ENCODE results near the gene LRRC42. TPM values are rescaled to one million over a fixed set of nuclear protein-coding genes. Genes with fewer than 3 reads are reported as not detected.
A peak's percentile ranks its signal among the peaks of the same experiment; 100 is the strongest.

The LRRC42 gene
- total and polyA plus RNA-seq, 7 experiments from 2014 or later, result 6.2 to 20.3 (median 7.8) TPM

- Mint-ChIP-seq H3K36me3 (peaks cover 0 to 44% (median 14%) of the 10 kb centered on the region in 5 donors), H3K27me3 (no peaks in the 10 kb centered on the region), H3K9me3 (no peaks in the 10 kb centered on the region), H3K27ac (peak overlapping the region; percentile 2 to 83 (median 67)), H3K4me1 (peaks cover 7 to 44% (median 36%) of the 10 kb centered on the region in 7 donors), H3K4me3 (peak overlapping the region in 1 of 10 donors; percentile 59)
- no peak overlapping the region for H3K4me3 ChIP-seq (ENCODE audit: low read length)
- intact Hi-C loops (cut with micrococcal nuclease), result loop anchor here (2.0 kb wide), 2 partner anchors 25 to 31 kb away; partner anchors contain the start of genes IFT25 (in 2 of the 2) and YIPF1 (in 1 of the 2)
- ChIA-PET POLR2A (no interaction called here), CTCF (no interaction called here)
- no peak overlapping the region for H3K27ac ChIP-seq (ENCODE audit: low read depth, low read length)
- peaks cover 0 to 5% of the 10 kb centered on the region in 2 donors for H3K4me1 ChIP-seq (ENCODE audit: control insufficient read depth in 2 of 2, insufficient read depth in 2 of 2, low read length in 2 of 2)
- H3K27me3 ChIP-seq (ENCODE audit: control insufficient read depth in 2 of 2, insufficient read depth in 2 of 2, low read length in 2 of 2), result no peaks in the 10 kb centered on the region
- no peak for ATAC-seq
- DNase-seq, result no peak
- H3K9me3 ChIP-seq (ENCODE audit: control insufficient read depth in 2 of 3, low read length in 3 of 3), result no peaks in the 10 kb centered on the region
- H3K36me3 ChIP-seq (ENCODE audit: control insufficient read depth in 2 of 3, insufficient read depth in 3 of 3, low read length in 3 of 3), result peaks cover 0 to 21% (median 8%) of the 10 kb centered on the region in 3 experiments
Measured at GRCh38 chr1:53919675-53920066, 26.5 kb upstream of the LRRC42 start.

- Histone ChIP-seq H3K4me3 (ENCODE audit: low read length) (no peak overlapping the region), H3K36me3 (ENCODE audit: control insufficient read depth in 2 of 3, insufficient read depth in 3 of 3, low read length in 3 of 3) (peaks cover 0 to 38% (median 7%) of the 10 kb centered on the region in 3 experiments), H3K4me1 (ENCODE audit: control insufficient read depth in 2 of 2, insufficient read depth in 2 of 2, low read length in 2 of 2) (no peaks in the 10 kb centered on the region), H3K27ac (ENCODE audit: low read depth, low read length) (no peak overlapping the region), H3K9me3 (ENCODE audit: control insufficient read depth in 2 of 3, low read length in 3 of 3) (peaks cover 0 to 6% (median 0%) of the 10 kb centered on the region in 3 experiments), H3K27me3 (ENCODE audit: control insufficient read depth in 2 of 2, insufficient read depth in 2 of 2, low read length in 2 of 2) (no peaks in the 10 kb centered on the region)
- CTCF ChIA-PET, result interaction anchor here (0.9 kb wide), 1 partner anchor 9 kb away, joined by 3 read pairs; no protein-coding TSS in a partner anchor
- Mint-ChIP-seq H3K27ac (peak overlapping the region in 3 of 9 donors; percentile 3 to 38 (median 37)), H3K36me3 (peaks cover 10 to 52% (median 32%) of the 10 kb centered on the region in 5 donors), H3K4me3 (no peak overlapping the region), H3K9me3 (no peaks in the 10 kb centered on the region), H3K4me1 (peaks cover 0 to 7% (median 0%) of the 10 kb centered on the region in 7 donors), H3K27me3 (no peaks in the 10 kb centered on the region)
- intact Hi-C loops (cut with micrococcal nuclease), result no loop called here
- ATAC-seq (no peak), DNase-seq (no peak)
- POLR2A ChIA-PET, result interaction anchor here (0.6 kb wide), 1 partner anchor 546 kb away, joined by 3 read pairs; no protein-coding TSS in a partner anchor
Measured at GRCh38 chr1:53927376-53927881, 18.7 kb upstream of the LRRC42 start.

GRCh38 chr1:53929246-53929960 lies 16.7 kb upstream of the LRRC42 start:
- peaks cover 0 to 3% (median 0%) of the 10 kb centered on the region in 11 donors for H3K9me3 Mint-ChIP-seq
- peaks cover 10 to 52% (median 45%) of the 10 kb centered on the region in 5 donors for H3K36me3 Mint-ChIP-seq
- Histone ChIP-seq H3K9me3 (ENCODE audit: control insufficient read depth in 2 of 3, low read length in 3 of 3) (peaks cover 0 to 8% (median 0%) of the 10 kb centered on the region in 3 experiments), H3K4me3 (ENCODE audit: low read length) (no peak overlapping the region), H3K27me3 (ENCODE audit: control insufficient read depth in 2 of 2, insufficient read depth in 2 of 2, low read length in 2 of 2) (no peaks in the 10 kb centered on the region), H3K4me1 (ENCODE audit: control insufficient read depth in 2 of 2, insufficient read depth in 2 of 2, low read length in 2 of 2) (no peaks in the 10 kb centered on the region), H3K27ac (ENCODE audit: low read depth, low read length) (no peak overlapping the region), H3K36me3 (ENCODE audit: control insufficient read depth in 2 of 3, insufficient read depth in 3 of 3, low read length in 3 of 3) (peaks cover 0 to 28% (median 0%) of the 10 kb centered on the region in 3 experiments)
- DNase-seq (no peak), ATAC-seq (no peak)
- intact Hi-C loops (cut with micrococcal nuclease), result no loop called here
- POLR2A ChIA-PET, result interaction anchor here (0.9 kb wide), 1 partner anchor 15 kb away, joined by 4 read pairs; no protein-coding TSS in a partner anchor
- peak overlapping the region in 1 of 9 donors; percentile 59 for H3K27ac Mint-ChIP-seq
- no peak overlapping the region for H3K4me3 Mint-ChIP-seq
- H3K27me3 Mint-ChIP-seq, result no peaks in the 10 kb centered on the region
- CTCF ChIA-PET, result interaction anchor here (0.8 kb wide), 1 partner anchor 31 kb away, joined by 3 read pairs; no protein-coding TSS in a partner anchor
- peaks cover 0 to 7% (median 0%) of the 10 kb centered on the region in 7 donors for H3K4me1 Mint-ChIP-seq

GRCh38 chr1:53930932-53931331 lies 15.2 kb upstream of the LRRC42 start:
- peaks cover 0 to 14% (median 0%) of the 10 kb centered on the region in 3 experiments for H3K9me3 ChIP-seq (ENCODE audit: control insufficient read depth in 2 of 3, low read length in 3 of 3)
- Mint-ChIP-seq H3K4me3 (no peak overlapping the region), H3K27me3 (no peaks in the 10 kb centered on the region), H3K27ac (peak overlapping the region in 1 of 9 donors; percentile 38), H3K36me3 (peaks cover 10 to 57% (median 47%) of the 10 kb centered on the region in 5 donors), H3K9me3 (peaks cover 0 to 10% (median 0%) of the 10 kb centered on the region in 11 donors), H3K4me1 (peaks cover 0 to 7% (median 0%) of the 10 kb centered on the region in 7 donors)
- no peak overlapping the region for H3K27ac ChIP-seq (ENCODE audit: low read depth, low read length)
- H3K4me1 ChIP-seq (ENCODE audit: control insufficient read depth in 2 of 2, insufficient read depth in 2 of 2, low read length in 2 of 2), result no peaks in the 10 kb centered on the region
- ChIA-PET CTCF (interaction anchor here (1.3 kb wide), 1 partner anchor 70 kb away, joined by 6 read pairs; no protein-coding TSS in a partner anchor), POLR2A (no interaction called here)
- H3K27me3 ChIP-seq (ENCODE audit: control insufficient read depth in 2 of 2, insufficient read depth in 2 of 2, low read length in 2 of 2), result no peaks in the 10 kb centered on the region
- H3K4me3 ChIP-seq (ENCODE audit: low read length), result no peak overlapping the region
- H3K36me3 ChIP-seq (ENCODE audit: control insufficient read depth in 2 of 3, insufficient read depth in 3 of 3, low read length in 3 of 3), result peaks cover 0 to 40% (median 0%) of the 10 kb centered on the region in 3 experiments
- DNase-seq (no peak), ATAC-seq (no peak)
- intact Hi-C loops (cut with micrococcal nuclease), result no loop called here

GRCh38 chr1:53931523-53931922 lies 14.6 kb upstream of the LRRC42 start:
- peaks cover 0 to 39% (median 0%) of the 10 kb centered on the region in 3 experiments for H3K36me3 ChIP-seq (ENCODE audit: control insufficient read depth in 2 of 3, insufficient read depth in 3 of 3, low read length in 3 of 3)
- H3K27ac ChIP-seq (ENCODE audit: low read depth, low read length), result no peak overlapping the region
- POLR2A ChIA-PET, result no interaction called here
- H3K27ac Mint-ChIP-seq, result peak overlapping the region in 1 of 9 donors; percentile 38
- H3K4me1 Mint-ChIP-seq, result peaks cover 0 to 7% (median 1%) of the 10 kb centered on the region in 7 donors
- H3K27me3 ChIP-seq (ENCODE audit: control insufficient read depth in 2 of 2, insufficient read depth in 2 of 2, low read length in 2 of 2), result no peaks in the 10 kb centered on the region
- H3K9me3 Mint-ChIP-seq, result peaks cover 0 to 10% (median 0%) of the 10 kb centered on the region in 11 donors
- intact Hi-C loops (cut with micrococcal nuclease), result no loop called here
- H3K4me3 Mint-ChIP-seq, result no peak overlapping the region
- H3K36me3 Mint-ChIP-seq, result peaks cover 11 to 60% (median 48%) of the 10 kb centered on the region in 5 donors
- peaks cover 0 to 14% (median 0%) of the 10 kb centered on the region in 3 experiments for H3K9me3 ChIP-seq (ENCODE audit: control insufficient read depth in 2 of 3, low read length in 3 of 3)
- CTCF ChIA-PET, result interaction anchor here (1.3 kb wide), 1 partner anchor 70 kb away, joined by 6 read pairs; no protein-coding TSS in a partner anchor
- DNase-seq, result no peak
- H3K4me3 ChIP-seq (ENCODE audit: low read length), result no peak overlapping the region
- no peaks in the 10 kb centered on the region for H3K27me3 Mint-ChIP-seq
- no peak for ATAC-seq
- no peaks in the 10 kb centered on the region for H3K4me1 ChIP-seq (ENCODE audit: control insufficient read depth in 2 of 2, insufficient read depth in 2 of 2, low read length in 2 of 2)

- intact Hi-C loops (cut with micrococcal nuclease), result no loop called here
- H3K4me1 Mint-ChIP-seq, result peaks cover 5 to 15% (median 9%) of the 10 kb centered on the region in 7 donors
- no peak overlapping the region for H3K4me3 ChIP-seq (ENCODE audit: low read length)
- H3K27ac Mint-ChIP-seq, result no peak overlapping the region
- ChIA-PET POLR2A (interaction anchor here (2.0 kb wide), 1 partner anchor 11 kb away, joined by 8 read pairs; the partner anchor contains the start of genes IFT25 and LRRC42), CTCF (interaction anchor here (0.7 kb wide), 1 partner anchor 73 kb away, joined by 3 read pairs; no protein-coding TSS in a partner anchor)
- peaks cover 0 to 14% (median 0%) of the 10 kb centered on the region in 3 experiments for H3K9me3 ChIP-seq (ENCODE audit: control insufficient read depth in 2 of 3, low read length in 3 of 3)
- DNase-seq (no peak), ATAC-seq (no peak)
- H3K27ac ChIP-seq (ENCODE audit: low read depth, low read length), result no peak overlapping the region
- H3K36me3 Mint-ChIP-seq, result peaks cover 5 to 60% (median 46%) of the 10 kb centered on the region in 5 donors
- H3K27me3 ChIP-seq (ENCODE audit: control insufficient read depth in 2 of 2, insufficient read depth in 2 of 2, low read length in 2 of 2), result no peaks in the 10 kb centered on the region
- peaks cover 0 to 10% (median 0%) of the 10 kb centered on the region in 11 donors for H3K9me3 Mint-ChIP-seq
- no peak overlapping the region for H3K4me3 Mint-ChIP-seq
- H3K36me3 ChIP-seq (ENCODE audit: control insufficient read depth in 2 of 3, insufficient read depth in 3 of 3, low read length in 3 of 3), result peaks cover 0 to 31% (median 0%) of the 10 kb centered on the region in 3 experiments
- H3K4me1 ChIP-seq (ENCODE audit: control insufficient read depth in 2 of 2, insufficient read depth in 2 of 2, low read length in 2 of 2), result peaks cover 0 to 3% of the 10 kb centered on the region in 2 donors
- H3K27me3 Mint-ChIP-seq, result no peaks in the 10 kb centered on the region
Measured at GRCh38 chr1:53934170-53934765, 11.9 kb upstream of the LRRC42 start.
